GM18526 (cell line): Measurements from ENCODE around the gene RHBDD1.

ENCODE experiments used
- POLR2A ChIP-seq: IDR thresholded peaks from 3 replicates; pipeline ENCODE4 v1.6.1; 2011; ENCODE audit not compliant: insufficient read length; ENCODE audit errors: extremely low read depth

The RHBDD1 gene

GRCh38 chr2:226905718-226906117, 69.9 kb downstream of the RHBDD1 start:
- no peak for TF ChIP-seq POLR2A

GRCh38 chr2:226906163-226906693, 70.4 kb downstream of the RHBDD1 start:
- TF ChIP-seq POLR2A, result peak; percentile 21

- TF ChIP-seq POLR2A, result no peak
Measured at GRCh38 chr2:226909126-226909525, 73.3 kb downstream of the RHBDD1 start.

DNA sequence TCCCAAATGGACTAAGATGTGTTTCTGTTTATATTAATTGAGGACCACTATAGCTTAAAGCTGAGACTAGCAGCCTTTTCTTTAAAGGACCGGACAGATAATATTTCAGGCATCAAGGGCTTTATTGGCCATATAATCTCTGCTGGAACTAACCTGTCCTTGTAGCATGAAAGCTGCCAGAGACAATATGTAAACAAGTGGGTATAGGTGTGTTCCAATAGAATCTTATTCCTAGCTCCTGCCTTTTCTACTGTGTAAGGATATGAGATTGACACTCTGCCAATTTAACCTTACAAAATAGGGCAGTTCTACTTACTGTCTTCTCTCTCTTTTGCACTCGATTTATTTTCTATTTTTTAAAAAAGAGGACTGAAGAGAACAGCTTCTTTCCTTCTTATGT, 74.0 kb downstream of the RHBDD1 start:
- no peak for TF ChIP-seq POLR2A

- no peak for TF ChIP-seq POLR2A
Measured at GRCh38 chr2:226910384-226910783, 74.5 kb downstream of the RHBDD1 start.

DNA sequence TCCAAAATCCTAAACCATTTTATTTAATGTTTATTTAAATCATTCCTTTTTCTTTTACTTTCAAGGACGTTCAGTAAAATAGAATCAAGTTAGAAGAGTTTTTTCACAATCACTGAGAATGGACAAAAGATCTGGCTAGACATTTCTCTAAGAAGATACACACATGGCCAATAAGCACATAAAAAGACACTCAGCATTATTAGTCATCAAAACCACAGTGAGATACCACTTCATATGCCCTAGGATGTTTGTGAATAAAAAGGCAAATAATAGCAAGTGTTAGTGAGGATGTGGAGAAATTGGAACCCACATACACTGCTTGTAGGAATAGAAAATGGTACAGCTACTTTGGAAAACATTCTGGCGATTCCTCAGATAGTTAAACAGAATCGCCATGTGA, 76.1 kb downstream of the RHBDD1 start:
- TF ChIP-seq POLR2A, result no peak

DNA sequence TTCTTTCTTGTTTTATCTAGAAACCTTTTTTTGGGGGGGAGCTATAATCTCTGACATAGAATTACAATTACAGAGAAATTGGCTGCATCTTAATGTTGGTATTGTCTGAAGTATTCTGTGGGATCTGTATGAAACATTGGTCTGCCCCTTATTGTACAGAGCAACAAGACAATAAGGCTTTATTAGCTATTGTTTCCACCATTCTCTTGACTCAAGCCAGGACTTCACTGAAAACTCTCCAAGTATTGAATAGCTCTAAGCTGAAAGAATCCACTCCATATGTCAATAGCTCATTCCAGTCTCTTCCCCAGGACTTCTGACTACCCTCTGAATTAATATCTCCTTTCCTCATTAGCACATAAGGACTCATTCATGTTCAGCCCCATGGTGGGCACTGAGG, 77.8 kb downstream of the RHBDD1 start:
- no peak for TF ChIP-seq POLR2A

DNA sequence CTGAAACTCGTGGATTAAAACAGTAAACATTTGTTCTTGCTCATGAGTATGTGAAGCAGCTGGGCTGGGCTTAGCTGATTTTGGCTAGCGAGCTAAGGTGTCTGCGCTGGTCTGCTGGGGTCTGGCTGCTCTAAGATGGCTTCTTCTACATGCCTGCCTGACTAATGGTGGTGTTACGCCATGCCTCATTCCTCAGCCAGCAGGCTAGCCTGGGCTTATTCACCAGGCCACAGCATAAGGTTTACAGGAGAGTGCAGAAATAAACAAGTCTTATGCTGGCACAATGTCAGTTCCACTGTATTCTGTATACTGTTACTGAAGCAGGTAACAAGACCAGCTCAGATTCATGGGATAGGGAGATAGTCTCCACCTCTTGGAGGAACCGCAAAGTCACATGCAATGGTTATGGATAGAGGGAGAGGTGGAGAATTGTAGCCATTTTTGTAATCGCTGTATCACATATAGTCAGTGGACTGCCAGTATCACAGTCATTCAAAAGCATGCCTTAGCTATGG, 80.0 kb downstream of the RHBDD1 start:
- no peak for TF ChIP-seq POLR2A

- TF ChIP-seq POLR2A, result no peak
Measured at GRCh38 chr2:226916669-226917068, 80.8 kb downstream of the RHBDD1 start.

GRCh38 chr2:226932443-226932842, 96.6 kb downstream of the RHBDD1 start:
- TF ChIP-seq POLR2A, result no peak

DNA sequence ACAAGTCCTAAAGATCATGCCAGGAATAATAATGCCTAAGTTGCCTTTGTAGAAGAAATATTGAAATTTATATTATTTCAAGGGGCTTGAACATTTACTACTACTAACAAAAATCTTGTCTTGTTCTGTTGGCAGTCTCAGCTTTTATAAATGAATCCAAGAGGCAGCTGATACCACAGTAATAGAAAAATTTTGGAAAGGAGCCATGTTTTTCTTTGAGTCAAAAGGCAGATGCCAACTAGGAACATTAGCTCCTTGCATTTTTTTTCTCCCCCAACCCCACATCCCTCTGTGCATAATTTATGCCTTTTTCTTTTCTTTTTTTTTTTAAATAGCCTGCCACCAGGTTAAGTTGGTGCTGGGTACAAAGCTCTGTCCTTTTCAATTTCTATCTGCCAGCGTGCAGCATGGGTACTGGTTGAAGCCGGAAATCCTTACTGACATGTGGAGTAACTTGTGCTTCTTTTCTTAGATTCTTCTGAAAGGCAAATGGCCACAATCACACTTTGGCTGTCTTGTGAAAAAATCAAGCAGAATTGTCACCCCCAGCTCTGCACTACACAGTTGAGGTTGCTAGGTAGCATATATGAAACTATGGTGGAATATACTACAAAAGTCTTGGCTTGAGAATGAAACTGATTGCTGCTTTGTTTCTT, 98.8 kb downstream of the RHBDD1 start:
- no peak for TF ChIP-seq POLR2A

DNA sequence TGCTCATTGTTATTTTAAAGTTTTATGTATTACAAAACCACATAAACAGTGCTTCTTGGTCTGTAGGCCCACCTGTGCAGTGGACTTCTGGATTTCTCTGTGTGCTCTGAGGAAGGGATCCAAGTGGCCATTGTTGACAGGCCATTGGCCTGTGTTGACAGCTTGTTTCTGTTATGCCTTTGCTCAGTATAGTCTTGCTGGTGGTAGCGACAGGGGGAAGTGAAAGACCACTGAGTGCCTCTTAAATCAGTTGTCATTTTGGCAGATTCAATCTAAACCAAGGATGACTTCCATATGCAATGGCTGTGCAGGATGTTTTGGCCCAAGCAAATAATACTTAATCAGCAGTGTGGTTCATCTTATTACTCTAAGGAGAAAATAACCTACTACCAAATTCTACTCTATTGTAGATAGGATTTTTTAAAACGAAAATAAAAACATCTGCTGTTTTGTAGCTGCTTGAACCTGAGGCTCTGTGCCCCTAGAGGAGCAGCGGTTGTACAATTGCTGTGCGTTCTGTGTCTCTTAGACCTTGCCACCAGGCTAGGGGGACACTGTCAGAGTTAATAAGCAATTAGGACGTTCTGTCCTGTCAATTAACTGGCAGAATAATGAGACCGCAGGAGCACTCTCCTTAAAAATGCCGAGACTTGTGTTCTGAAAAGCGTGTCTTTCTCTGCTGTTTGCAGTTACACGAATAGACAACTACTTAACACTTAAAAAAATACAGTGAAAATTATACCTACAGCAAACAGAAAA, 108.2 kb downstream of the RHBDD1 start:
- TF ChIP-seq POLR2A, result no peak

- no peak for TF ChIP-seq POLR2A
Measured at GRCh38 chr2:226953206-226953605, 117.4 kb downstream of the RHBDD1 start.

DNA sequence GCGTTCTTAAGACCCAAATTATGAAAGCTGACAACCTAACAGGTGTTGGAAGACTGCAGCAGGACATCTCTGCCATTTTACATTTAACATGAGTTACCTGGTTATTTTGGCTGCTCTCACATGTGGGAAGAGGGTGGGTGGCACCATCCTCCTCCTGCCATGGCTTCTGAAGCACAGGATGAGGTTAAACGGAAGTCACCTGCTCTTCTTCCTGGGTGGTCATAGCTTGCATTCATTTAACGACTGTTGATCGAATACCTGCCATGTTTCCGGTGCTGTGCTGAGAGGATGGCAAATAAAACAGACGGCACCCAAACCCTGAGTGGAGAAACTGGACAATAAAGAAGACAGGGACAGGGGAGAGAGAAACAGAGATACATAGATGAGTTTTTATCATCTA, 118.0 kb downstream of the RHBDD1 start:
- no peak for TF ChIP-seq POLR2A

- no peak for TF ChIP-seq POLR2A
Measured at GRCh38 chr2:226956659-226957058, 120.8 kb downstream of the RHBDD1 start.

DNA sequence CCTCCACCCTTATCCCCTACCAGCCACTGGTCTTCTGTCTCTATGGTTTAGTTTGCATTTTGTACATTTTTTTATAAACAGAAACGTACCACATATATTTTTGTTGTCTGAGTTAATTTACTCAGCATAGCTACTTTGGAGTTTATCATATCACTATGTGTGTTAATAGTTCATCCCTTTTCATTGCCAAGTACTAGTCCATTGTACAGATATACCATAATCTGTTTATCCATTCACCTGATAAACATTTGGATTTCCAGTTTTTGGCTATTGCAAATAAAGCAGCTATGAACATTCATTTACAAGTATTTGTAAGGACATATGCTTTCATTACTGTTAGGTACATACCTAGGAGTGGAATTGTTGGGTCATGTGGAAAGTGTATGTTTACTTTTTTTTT, 123.6 kb downstream of the RHBDD1 start:
- TF ChIP-seq POLR2A, result no peak
